Mucosa of descending colon (tissue), 3 donors: ENCODE measurements around the gene MGST1. TPM values are rescaled to one million over a fixed set of nuclear protein-coding genes. Genes with fewer than 3 reads are reported as not detected.

Experiments
- ATAC-seq: fragments of 200-7000 bp; cut with Tn5 transposase; one replicate; pipeline ENCODE4 v1.9.1; 2020; ENCODE audit warnings: mild to moderate bottlenecking, moderate library complexity
- DNase-seq, 3 donors: peaks; one replicate each; pipeline ENCODE4 v3.0.0-alpha.2; 2020
- H3K36me3 ChIP-seq: fragments of 200-600 bp; one replicate; pipeline ENCODE4 v1.8.0; 2021; ENCODE audit warnings: low read depth, mild to moderate bottlenecking
- H3K4me1 ChIP-seq: fragments of 200-600 bp; one replicate; pipeline ENCODE4 v1.8.0; 2021; ENCODE audit warnings: low read depth, mild to moderate bottlenecking
- H3K4me3 ChIP-seq: fragments of 200-600 bp; one replicate; pipeline ENCODE4 v1.8.0; 2021; ENCODE audit warnings: mild to moderate bottlenecking
- H3K9me3 ChIP-seq: fragments of 200-600 bp; one replicate; pipeline ENCODE4 v1.8.0; 2021; ENCODE audit warnings: mild to moderate bottlenecking
- intact Hi-C, 2 donors: fragments of 100-400 bp; cut with DNase I in 1 of 2; cut with micrococcal nuclease in 1 of 2; formaldehyde crosslinking; loops; one replicate each; pipeline versions ENCODE4 v1.11.0 to v1.11.1; 2022; cut with DNase I, micrococcal nuclease
- total RNA-seq, 3 donors: library from RNA; stranded (reverse); fragmentation: NEBNext Ultra II Directional in 2 of 3; extraction: Animal tissue kit (Norgen Biotek cat#: 25700) in 2 of 3; gene quantifications; one replicate each; pipeline versions ENCODE4 v1.2.1 to v1.2.4, GENCODE V29; 2021 to 2023
- TF ChIP-seq, protein P1 (sequence below): fragments of 200-600 bp; IDR thresholded peaks from one replicate; pipeline ENCODE4 v1.8.0; 2022; ENCODE audit warnings: antibody characterized with exemption, mild to moderate bottlenecking
- donor health status: DM: no; HTN: no; CAD: no; lungs with moderate emphysema.
- donor health status: DM: no; HTN: no; CAD: no.
- donor health status: DM: no; HTN: yes; CAD: no.

The MGST1 gene
- total RNA-seq, 3 donors from 2014 or later: 155 to 270 (median 227) TPM

DNA sequence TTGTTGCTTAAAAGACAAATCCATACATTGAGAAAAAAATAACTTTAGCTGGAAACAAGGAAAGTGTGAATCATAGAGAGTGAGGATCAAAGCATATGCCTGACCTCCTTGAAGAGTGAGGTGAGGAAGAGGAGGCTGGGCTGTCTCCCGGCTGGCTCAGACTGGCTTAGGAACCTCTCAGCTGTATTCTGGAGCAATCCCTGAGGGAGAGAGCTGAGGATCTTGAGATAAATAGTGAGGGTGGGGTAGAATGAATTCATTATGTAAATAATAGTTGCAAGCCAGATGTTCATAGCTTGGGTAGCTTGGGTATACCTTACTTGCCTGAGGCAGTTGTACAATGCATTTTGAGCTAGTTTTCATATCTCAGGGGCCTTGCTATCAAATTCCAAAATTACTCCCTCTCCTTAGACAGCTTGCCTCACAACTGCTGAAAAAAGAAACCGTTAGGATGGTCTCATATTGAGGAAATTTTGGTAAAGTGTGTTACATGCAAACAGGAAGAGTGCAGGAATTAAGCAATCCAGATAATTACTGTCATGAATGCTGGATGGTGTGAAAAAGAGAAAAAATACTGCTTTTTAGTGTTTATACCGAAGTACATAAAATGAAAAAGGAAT lies 39.5 kb upstream of the MGST1 start:
- intact Hi-C loops: no loop called here
- DNase-seq: no peak

DNA sequence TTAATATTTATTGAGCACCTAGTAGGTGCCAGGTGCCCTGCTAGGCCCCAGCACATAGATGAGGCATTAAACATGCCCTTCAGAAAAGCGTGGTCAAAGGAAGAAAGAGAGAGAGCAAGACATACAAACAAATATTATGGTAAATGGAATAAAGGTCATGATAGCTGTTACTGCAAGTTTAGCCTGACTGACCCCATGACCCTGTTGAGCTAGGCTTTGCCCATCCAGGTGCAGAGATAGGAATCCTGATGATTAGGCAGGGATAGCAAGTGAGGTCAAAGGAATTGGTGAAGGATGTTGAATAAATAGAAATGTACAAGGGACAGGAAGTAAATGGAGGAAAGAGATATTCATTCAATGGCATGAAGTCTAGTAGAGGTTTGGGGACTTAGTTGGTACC lies 36.5 kb upstream of the MGST1 start:
- Histone ChIP-seq H3K4me3 (no peak overlapping the region), H3K9me3 (peaks cover 12% of the 10 kb centered on the region), H3K4me1 (no peaks in the 10 kb centered on the region), H3K36me3 (no peaks in the 10 kb centered on the region)
- TF ChIP-seq, protein P1, sequence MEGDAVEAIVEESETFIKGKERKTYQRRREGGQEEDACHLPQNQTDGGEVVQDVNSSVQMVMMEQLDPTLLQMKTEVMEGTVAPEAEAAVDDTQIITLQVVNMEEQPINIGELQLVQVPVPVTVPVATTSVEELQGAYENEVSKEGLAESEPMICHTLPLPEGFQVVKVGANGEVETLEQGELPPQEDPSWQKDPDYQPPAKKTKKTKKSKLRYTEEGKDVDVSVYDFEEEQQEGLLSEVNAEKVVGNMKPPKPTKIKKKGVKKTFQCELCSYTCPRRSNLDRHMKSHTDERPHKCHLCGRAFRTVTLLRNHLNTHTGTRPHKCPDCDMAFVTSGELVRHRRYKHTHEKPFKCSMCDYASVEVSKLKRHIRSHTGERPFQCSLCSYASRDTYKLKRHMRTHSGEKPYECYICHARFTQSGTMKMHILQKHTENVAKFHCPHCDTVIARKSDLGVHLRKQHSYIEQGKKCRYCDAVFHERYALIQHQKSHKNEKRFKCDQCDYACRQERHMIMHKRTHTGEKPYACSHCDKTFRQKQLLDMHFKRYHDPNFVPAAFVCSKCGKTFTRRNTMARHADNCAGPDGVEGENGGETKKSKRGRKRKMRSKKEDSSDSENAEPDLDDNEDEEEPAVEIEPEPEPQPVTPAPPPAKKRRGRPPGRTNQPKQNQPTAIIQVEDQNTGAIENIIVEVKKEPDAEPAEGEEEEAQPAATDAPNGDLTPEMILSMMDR: no peak
- DNase-seq: no peak
- no peak for ATAC-seq
- intact Hi-C loops: no loop called here

More for the DNA sequence above, 39.5 kb upstream of the MGST1 start:
- Histone ChIP-seq H3K4me1 (no peaks in the 10 kb centered on the region), H3K4me3 (no peak overlapping the region), H3K36me3 (no peaks in the 10 kb centered on the region), H3K9me3 (peaks cover 12% of the 10 kb centered on the region)
- ATAC-seq: no peak
- TF ChIP-seq, protein P1: no peak

DNA sequence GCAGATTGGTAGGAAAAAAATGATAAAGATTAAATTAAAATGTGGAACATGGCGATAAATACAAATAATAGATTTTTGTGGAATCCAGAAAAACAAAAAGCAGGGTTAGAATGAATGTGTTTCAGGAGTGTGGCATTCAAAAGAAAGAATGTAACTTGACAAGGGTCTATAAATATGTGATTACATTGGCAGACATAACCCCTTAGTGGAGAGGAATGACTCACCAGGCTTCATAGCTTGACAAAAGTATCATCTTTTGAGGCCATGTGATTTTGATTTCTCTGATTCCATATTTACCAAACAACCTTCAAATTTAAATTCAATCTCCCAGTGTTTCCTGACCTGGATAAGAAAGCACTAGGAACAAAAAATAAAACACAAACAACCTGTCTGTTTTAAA lies 24.4 kb upstream of the MGST1 start:
- intact Hi-C loops: no loop called here
- ATAC-seq (no peak), DNase-seq (no peak)
- H3K9me3 ChIP-seq: peaks cover 4% of the 10 kb centered on the region
- H3K36me3 ChIP-seq: no peaks in the 10 kb centered on the region
- TF ChIP-seq, protein P1: no peak
- no peak overlapping the region for H3K4me3 ChIP-seq
- no peaks in the 10 kb centered on the region for H3K4me1 ChIP-seq

DNA sequence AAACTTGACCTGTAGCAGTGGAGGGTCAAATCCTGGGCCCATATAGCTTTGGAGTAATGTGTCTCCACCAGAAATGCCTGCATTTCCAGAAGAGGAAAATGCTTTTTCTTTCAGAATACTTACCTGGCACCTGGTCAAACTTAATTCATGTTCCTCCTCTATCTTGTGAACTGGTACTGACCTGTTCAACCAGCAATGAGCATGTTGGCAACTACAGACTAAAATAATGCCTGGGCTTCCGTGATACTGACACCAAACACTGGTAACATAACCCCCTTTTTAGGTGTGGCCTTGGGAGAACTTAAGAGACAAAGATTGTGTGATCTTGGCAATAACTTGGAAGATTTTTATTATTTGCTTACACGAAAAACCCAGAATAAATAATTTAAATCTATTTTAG lies 23.8 kb upstream of the MGST1 start:
- DNase-seq (no peak), ATAC-seq (peak; percentile 62)
- TF ChIP-seq, protein P1: no peak
- H3K4me3 ChIP-seq: no peak overlapping the region
- intact Hi-C loops: no loop called here
- H3K4me1 ChIP-seq: no peaks in the 10 kb centered on the region
- H3K36me3 ChIP-seq: no peaks in the 10 kb centered on the region
- peaks cover 6% of the 10 kb centered on the region for H3K9me3 ChIP-seq

DNA sequence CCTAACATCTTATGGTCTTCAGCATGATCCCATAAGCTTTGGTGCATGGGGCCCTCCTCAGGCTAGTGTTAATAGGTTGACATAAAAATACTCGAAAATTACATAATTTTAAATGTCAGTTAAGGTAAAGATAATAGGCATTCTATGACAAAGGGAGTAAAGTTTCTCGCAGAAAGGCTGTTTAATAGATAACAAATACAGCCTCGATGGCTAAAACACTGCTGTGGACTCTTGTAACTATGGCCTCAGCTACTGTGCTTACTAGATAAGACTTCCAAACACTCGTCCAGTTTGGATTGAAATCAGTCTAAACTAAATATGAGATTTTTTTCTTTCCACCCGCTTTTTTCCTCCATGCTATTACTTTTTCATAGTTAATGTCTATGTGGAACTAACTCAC lies 23.2 kb upstream of the MGST1 start:
- ATAC-seq (peak; percentile 51), DNase-seq (no peak)
- Histone ChIP-seq H3K4me1 (no peaks in the 10 kb centered on the region), H3K4me3 (no peak overlapping the region), H3K9me3 (peaks cover 6% of the 10 kb centered on the region), H3K36me3 (no peaks in the 10 kb centered on the region)
- TF ChIP-seq, protein P1: no peak
- intact Hi-C loops: no loop called here

DNA sequence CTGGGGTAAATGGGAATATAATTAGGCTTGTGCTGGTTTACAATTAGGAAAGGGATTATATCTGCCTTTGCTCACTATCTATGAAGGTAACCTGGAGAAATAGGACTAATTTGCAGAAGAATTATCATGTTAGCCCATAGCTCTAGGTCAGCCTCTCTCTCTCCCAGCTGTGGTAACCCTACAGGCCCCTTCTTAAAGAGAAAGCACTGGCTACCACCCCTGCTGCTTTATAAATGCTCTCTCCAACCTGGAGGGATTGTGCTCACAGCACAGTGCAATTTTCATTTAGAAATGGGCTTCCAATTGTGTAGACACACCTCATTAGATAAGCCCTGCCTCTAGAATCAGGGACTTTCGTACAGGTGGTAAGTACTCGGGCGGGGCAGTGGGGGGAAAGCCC lies 22.7 kb upstream of the MGST1 start:
- ATAC-seq: peak; percentile 43
- peaks cover 6% of the 10 kb centered on the region for H3K9me3 ChIP-seq
- TF ChIP-seq, protein P1: no peak
- H3K36me3 ChIP-seq: no peaks in the 10 kb centered on the region
- intact Hi-C loops: no loop called here
- no peaks in the 10 kb centered on the region for H3K4me1 ChIP-seq
- no peak overlapping the region for H3K4me3 ChIP-seq
- DNase-seq: no peak
